Measurements from ENCODE around the gene DIP2B.

DIP2B gene

GRCh38 chr12:50642035-50642451 lies 137.3 kb downstream of the DIP2B start:
- DNase-seq (ENCODE audit: low read depth) = no peak
- TF ChIP-seq CTCF (IDR thresholded peaks at IDR 0.05; ENCODE audit: low read depth, low read length) = no peak
- TF ChIP-seq POLR2A (IDR thresholded peaks at IDR 0.05; ENCODE audit: extremely low read depth, insufficient read length) = no peak
- no peak for TF ChIP-seq MYC (IDR thresholded peaks at IDR 0.05; ENCODE audit: low read depth, low read length)
- no peak for TF ChIP-seq MAX (IDR thresholded peaks at IDR 0.05; ENCODE audit: low read depth, low read length)
- H3K4me3 ChIP-seq (ENCODE audit: low read depth, low read length) = no peak overlapping the region

- H3K4me3 ChIP-seq (ENCODE audit: low read depth, low read length) = no peak overlapping the region
- TF ChIP-seq MYC (IDR thresholded peaks at IDR 0.05; ENCODE audit: low read depth, low read length) (no peak), MAX (IDR thresholded peaks at IDR 0.05; ENCODE audit: low read depth, low read length) (no peak), POLR2A (IDR thresholded peaks at IDR 0.05; ENCODE audit: extremely low read depth, insufficient read length) (no peak), CTCF (IDR thresholded peaks at IDR 0.05; ENCODE audit: low read depth, low read length) (no peak)
- no peak for DNase-seq (ENCODE audit: low read depth)
These were observed 138.0 kb downstream of the DIP2B start for GRCh38 chr12:50642761-50643160.

GRCh38 chr12:50647031-50647430 lies 142.2 kb downstream of the DIP2B start:
- no peak overlapping the region for H3K4me3 ChIP-seq (ENCODE audit: low read depth, low read length)
- DNase-seq (ENCODE audit: low read depth) = no peak

GRCh38 chr12:50647479-50647878 lies 142.7 kb downstream of the DIP2B start:
- DNase-seq (ENCODE audit: low read depth) = no peak
- TF ChIP-seq POLR2A (IDR thresholded peaks at IDR 0.05; ENCODE audit: extremely low read depth, insufficient read length) = no peak
- no peak for TF ChIP-seq MYC (IDR thresholded peaks at IDR 0.05; ENCODE audit: low read depth, low read length)
- TF ChIP-seq MAX (IDR thresholded peaks at IDR 0.05; ENCODE audit: low read depth, low read length) = no peak
- no peak for TF ChIP-seq CTCF (IDR thresholded peaks at IDR 0.05; ENCODE audit: low read depth, low read length)

More at GRCh38 chr12:50647031-50647430, 142.2 kb downstream of the DIP2B start:
- TF ChIP-seq CTCF (IDR thresholded peaks at IDR 0.05; ENCODE audit: low read depth, low read length) = no peak
- no peak for TF ChIP-seq MYC (IDR thresholded peaks at IDR 0.05; ENCODE audit: low read depth, low read length)
- TF ChIP-seq POLR2A (IDR thresholded peaks at IDR 0.05; ENCODE audit: extremely low read depth, insufficient read length) = no peak
- TF ChIP-seq MAX (IDR thresholded peaks at IDR 0.05; ENCODE audit: low read depth, low read length) = no peak

GRCh38 chr12:50650285-50650684 lies 145.5 kb downstream of the DIP2B start:
- no peak for TF ChIP-seq MAX (IDR thresholded peaks at IDR 0.05; ENCODE audit: low read depth, low read length)
- no peak for TF ChIP-seq CTCF (IDR thresholded peaks at IDR 0.05; ENCODE audit: low read depth, low read length)
- no peak for DNase-seq (ENCODE audit: low read depth)

More at GRCh38 chr12:50647479-50647878, 142.7 kb downstream of the DIP2B start:
- no peak overlapping the region for H3K4me3 ChIP-seq (ENCODE audit: low read depth, low read length)

More at GRCh38 chr12:50650285-50650684, 145.5 kb downstream of the DIP2B start:
- no peak overlapping the region for H3K4me3 ChIP-seq (ENCODE audit: low read depth, low read length)

Data from NB4 (cell line).